ENCODE data around the gene DYRK2. TPM values are rescaled to one million over a fixed set of nuclear protein-coding genes. Genes with fewer than 3 reads are reported as not detected.

The DYRK2 gene
- total and polyA plus RNA-seq, 2 experiments from 2014 or later, result 7.1 to 34.1 TPM

DNA sequence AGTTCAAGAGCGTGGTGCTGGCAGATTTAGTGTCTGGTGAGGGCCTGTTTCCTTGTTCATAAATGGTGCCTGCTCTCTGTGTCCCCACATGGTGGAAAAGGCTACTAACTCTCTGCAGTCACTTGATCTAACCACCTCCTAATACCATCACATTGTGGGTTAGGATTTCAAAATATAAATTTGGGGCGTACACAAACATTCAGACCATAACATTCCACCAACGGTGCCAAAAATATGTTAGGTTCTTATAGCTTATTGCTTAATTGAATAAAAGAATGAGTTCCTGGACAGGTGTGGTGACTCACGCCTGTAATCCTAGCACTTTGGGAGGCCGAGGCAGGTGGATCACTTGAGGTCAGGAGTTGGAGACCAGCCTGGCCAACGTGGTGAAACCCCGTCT is 3.4 kb upstream of the DYRK2 start:
- Histone ChIP-seq H3K27me3 (ENCODE audit: insufficient read depth) (peaks cover 6% of the 10 kb centered on the region; the same call in 1 of the 2 replicates), H3K4me3 (no peak overlapping the region), H2AFZ (no peak overlapping the region), H3K9me2 (ENCODE audit: insufficient read depth) (no peaks in the 10 kb centered on the region; the same call in 1 of the 2 replicates), H3K4me2 (no peak overlapping the region), H3K36me3 (ENCODE audit: insufficient read depth) (no peaks in the 10 kb centered on the region), H4K20me1 (replicated peaks; ENCODE audit: insufficient read depth) (no peaks in the 10 kb centered on the region), H3K79me2 (replicated peaks; ENCODE audit: insufficient read depth) (peaks cover 9% of the 10 kb centered on the region), H3K4me1 (ENCODE audit: insufficient read depth) (peaks cover 7% of the 10 kb centered on the region; the same call in 1 of the 2 replicates), H3K27ac (ENCODE audit: low read depth) (no peak overlapping the region), H3F3A (replicated peaks; ENCODE audit: low read depth) (no peaks in the 10 kb centered on the region)
- TF ChIP-seq JUNB (IDR thresholded peaks at IDR 0.05; ENCODE audit: unreplicated experiment) (no peak), STAT1 (IDR thresholded peaks at IDR 0.05; ENCODE audit: unreplicated experiment) (no peak)
- TF ChIP-seq, protein P1, sequence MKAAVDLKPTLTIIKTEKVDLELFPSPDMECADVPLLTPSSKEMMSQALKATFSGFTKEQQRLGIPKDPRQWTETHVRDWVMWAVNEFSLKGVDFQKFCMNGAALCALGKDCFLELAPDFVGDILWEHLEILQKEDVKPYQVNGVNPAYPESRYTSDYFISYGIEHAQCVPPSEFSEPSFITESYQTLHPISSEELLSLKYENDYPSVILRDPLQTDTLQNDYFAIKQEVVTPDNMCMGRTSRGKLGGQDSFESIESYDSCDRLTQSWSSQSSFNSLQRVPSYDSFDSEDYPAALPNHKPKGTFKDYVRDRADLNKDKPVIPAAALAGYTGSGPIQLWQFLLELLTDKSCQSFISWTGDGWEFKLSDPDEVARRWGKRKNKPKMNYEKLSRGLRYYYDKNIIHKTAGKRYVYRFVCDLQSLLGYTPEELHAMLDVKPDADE (IDR thresholded peaks at IDR 0.05), result no peak
- H3K9me3 Mint-ChIP-seq, result peaks cover 5% of the 10 kb centered on the region; the same call in 2 of the 3 replicates
- no peak for DNase-seq (ENCODE audit: low spot score)
- no peak for ATAC-seq
- H3K27ac Mint-ChIP-seq, result no peak overlapping the region
- no peak overlapping the region for H3K4me3 Mint-ChIP-seq
- H3K27me3 Mint-ChIP-seq (ENCODE audit: insufficient read depth, low read depth, poor library complexity), result peaks cover 9% of the 10 kb centered on the region
- H3K4me1 Mint-ChIP-seq, result peaks cover 13% of the 10 kb centered on the region
- peaks cover 5% of the 10 kb centered on the region; the same call in 2 of the 3 replicates for H3K36me3 Mint-ChIP-seq (ENCODE audit: low read depth)

DNA sequence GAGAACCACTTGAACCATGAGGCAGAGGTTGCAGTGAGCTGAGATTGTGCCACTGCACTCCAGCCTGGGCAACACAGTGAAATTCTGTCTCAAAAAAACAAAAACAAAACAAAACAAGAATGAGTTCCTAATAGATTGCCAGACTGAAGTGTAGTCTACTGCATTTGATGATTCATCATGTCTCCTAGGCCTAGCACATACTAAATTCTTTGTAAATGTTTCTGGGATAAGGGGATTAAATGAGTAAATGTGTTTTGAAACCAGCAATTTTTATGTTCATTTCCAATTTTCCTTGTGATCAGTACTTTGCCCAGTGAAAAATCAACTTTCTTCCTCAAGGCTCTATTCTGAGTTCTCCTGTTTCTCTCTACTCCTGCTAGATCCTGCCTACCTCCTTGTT is 2.9 kb upstream of the DYRK2 start:
- Histone ChIP-seq H3K4me1 (ENCODE audit: insufficient read depth) (peaks cover 11% of the 10 kb centered on the region; the same call in 1 of the 2 replicates), H3K79me2 (replicated peaks; ENCODE audit: insufficient read depth) (peaks cover 13% of the 10 kb centered on the region), H3K27ac (ENCODE audit: low read depth) (no peak overlapping the region), H2AFZ (no peak overlapping the region), H4K20me1 (replicated peaks; ENCODE audit: insufficient read depth) (0 out of 2 replicates have a peak, but pooled peaks cover 4% of the 10 kb centered on the region), H3K4me2 (no peak overlapping the region), H3K9me2 (ENCODE audit: insufficient read depth) (no peaks in the 10 kb centered on the region; the same call in 1 of the 2 replicates), H3K4me3 (no peak overlapping the region), H3K27me3 (ENCODE audit: insufficient read depth) (peaks cover 6% of the 10 kb centered on the region; the same call in 1 of the 2 replicates), H3F3A (replicated peaks; ENCODE audit: low read depth) (no peaks in the 10 kb centered on the region), H3K36me3 (ENCODE audit: insufficient read depth) (no peaks in the 10 kb centered on the region)
- ATAC-seq (no peak), DNase-seq (ENCODE audit: low spot score) (no peak)
- Mint-ChIP-seq H3K4me1 (peaks cover 18% of the 10 kb centered on the region), H3K4me3 (no peak overlapping the region), H3K27me3 (ENCODE audit: insufficient read depth, low read depth, poor library complexity) (peaks cover 14% of the 10 kb centered on the region), H3K9me3 (peaks cover 5% of the 10 kb centered on the region; the same call in 2 of the 3 replicates), H3K36me3 (ENCODE audit: low read depth) (peaks cover 10% of the 10 kb centered on the region; the same call in 2 of the 3 replicates), H3K27ac (no peak overlapping the region)
- TF ChIP-seq, protein P1 (IDR thresholded peaks at IDR 0.05), result no peak
- no peak for TF ChIP-seq CREB1 (CRISPR knock-in tag; IDR thresholded peaks at IDR 0.05; ENCODE audit: low read depth)
- TF ChIP-seq ZNF114 (CRISPR knock-in tag; IDR thresholded peaks at IDR 0.05), result no peak
- no peak for TF ChIP-seq EZH2phosphoT487 (IDR thresholded peaks at IDR 0.05; ENCODE audit: unreplicated experiment)
- no peak for TF ChIP-seq ZNF331 (CRISPR knock-in tag; IDR thresholded peaks at IDR 0.05; ENCODE audit: low read depth)
- no peak for TF ChIP-seq NANOG (IDR thresholded peaks at IDR 0.05; ENCODE audit: borderline replicate concordance)
- no peak for TF ChIP-seq STAT1 (IDR thresholded peaks at IDR 0.05; ENCODE audit: unreplicated experiment)

Data from GM23338 (cell line).